HG02981 (cell line): ENCODE measurements around the gene RNF167.
A peak's percentile ranks its signal among the peaks of the same experiment; 100 is the strongest.

ENCODE experiments used
- ATAC-seq: cut with Tn5 transposase; IDR thresholded peaks from one replicate; pipeline ENCODE4 v1.9.1; 2021; ENCODE audit warnings: mild to moderate bottlenecking, moderate library complexity; ENCODE audit not compliant: unreplicated experiment

Gene RNF167

GRCh38 chr17:4973256-4974114 lies 33.4 kb downstream of the RNF167 start:
- no peak for ATAC-seq

GRCh38 chr17:4974115-4974670 lies 34.1 kb downstream of the RNF167 start:
- ATAC-seq: no peak

- ATAC-seq: no peak
Measured at GRCh38 chr17:4978726-4979125, 38.7 kb downstream of the RNF167 start.

GRCh38 chr17:4980644-4981216 lies 40.7 kb downstream of the RNF167 start:
- no peak for ATAC-seq

GRCh38 chr17:4982305-4982704 lies 42.2 kb downstream of the RNF167 start:
- ATAC-seq: no peak

- no peak for ATAC-seq
Measured at GRCh38 chr17:4986403-4986802, 46.3 kb downstream of the RNF167 start.

GRCh38 chr17:4986951-4987766 lies 47.1 kb downstream of the RNF167 start, which contains the start of gene CAMTA2:
Gene CAMTA2 (minus strand): TSS chr17:4987675. CDS start chr17:4986222, 1,453 bp downstream.
- ATAC-seq: peak; percentile 71

- no peak for ATAC-seq
Measured at GRCh38 chr17:4987767-4988567, 47.9 kb downstream of the RNF167 start.

GRCh38 chr17:4994081-4994595 lies 54.1 kb downstream of the RNF167 start:
- no peak for ATAC-seq
